Neural progenitor cell (in vitro differentiated cells): ENCODE results near the gene SORBS2. TPM values are rescaled to one million over a fixed set of nuclear protein-coding genes. Genes with fewer than 3 reads are reported as not detected.

Experiments
- DNase-seq: peaks from one replicate; pipeline ENCODE4 v3.0.0-alpha.2; 2016; ENCODE audit warnings: low spot score
- H2AFZ ChIP-seq: fragments of 200-600 bp; sonication (generic); replicated peaks from 2 replicates; pipeline ENCODE4 v1.6.1; 2016; ENCODE audit warnings: antibody characterized with exemption
- H3F3A ChIP-seq: fragments of 200-600 bp; sonication (generic); 2 replicates; pipeline ENCODE4 v1.6.1; 2016; ENCODE audit warnings: antibody characterized with exemption, low read depth
- H3K27ac ChIP-seq: fragments of 200-600 bp; sonication (generic); 2 replicates; pipeline ENCODE4 v1.5.1; 2016; ENCODE audit warnings: mild to moderate bottlenecking
- H3K27me3 ChIP-seq: fragments of 200-600 bp; sonication (generic); 2 replicates; pipeline ENCODE4 v1.6.1; 2016; ENCODE audit warnings: mild to moderate bottlenecking, moderate library complexity
- H3K36me3 ChIP-seq: fragments of 200-600 bp; sonication (generic); 2 replicates; pipeline ENCODE4 v1.5.1; 2016
- H3K4me1 ChIP-seq: fragments of 200-600 bp; sonication (generic); 2 replicates; pipeline ENCODE4 v1.6.1; 2016; ENCODE audit warnings: mixed run types
- H3K4me2 ChIP-seq: fragments of 200-600 bp; sonication (generic); 2 replicates; pipeline ENCODE4 v1.6.1; 2016
- H3K4me3 ChIP-seq: fragments of 200-600 bp; sonication (generic); 2 replicates; pipeline ENCODE4 v1.5.1; 2016
- H3K79me2 ChIP-seq: fragments of 200-600 bp; sonication (generic); 2 replicates; pipeline ENCODE4 v1.6.1; 2016; ENCODE audit warnings: low read depth
- H3K9ac ChIP-seq: fragments of 200-600 bp; sonication (generic); 2 replicates; pipeline ENCODE4 v1.6.1; 2016
- H3K9me3 ChIP-seq: fragments of 200-600 bp; sonication (generic); 2 replicates; pipeline ENCODE4 v1.5.1; 2016; ENCODE audit warnings: low read depth
- H4K20me1 ChIP-seq: fragments of 200-600 bp; sonication (generic); 2 replicates; pipeline ENCODE4 v1.6.1; 2016; ENCODE audit warnings: low read depth
- H3K27ac Mint-ChIP-seq: 3 replicates; pipeline ENCODE4 v1.8.0; 2021; ENCODE audit warnings: mixed read lengths
- H3K27me3 Mint-ChIP-seq: 2 replicates; pipeline ENCODE4 v1.8.0; 2022; ENCODE audit warnings: low read depth, mild to moderate bottlenecking, inconsistent platforms, moderate library complexity, mixed read lengths; ENCODE audit not compliant: insufficient read depth
- H3K36me3 Mint-ChIP-seq: 3 replicates; pipeline ENCODE4 v1.8.0; 2021; ENCODE audit warnings: mixed read lengths
- H3K4me1 Mint-ChIP-seq: 3 replicates; pipeline ENCODE4 v1.8.0; 2021; ENCODE audit warnings: mixed read lengths
- H3K4me3 Mint-ChIP-seq: 3 replicates; pipeline ENCODE4 v1.8.0; 2021; ENCODE audit warnings: mild to moderate bottlenecking, moderate library complexity, mixed read lengths
- H3K9me3 Mint-ChIP-seq: 3 replicates; pipeline ENCODE4 v1.8.0; 2020; ENCODE audit warnings: mixed read lengths
- CTCF ChIP-seq: fragments of 200-600 bp; sonication (generic); IDR thresholded peaks from 2 replicates; pipeline ENCODE4 v1.5.1; 2017; ENCODE audit warnings: antibody characterized with exemption, mild to moderate bottlenecking
- EZH2 ChIP-seq: fragments of 200-600 bp; sonication (generic); IDR thresholded peaks from 2 replicates; pipeline ENCODE4 v1.6.1; 2017; ENCODE audit warnings: antibody characterized with exemption, mild to moderate bottlenecking, moderate library complexity
- EZH2phosphoT487 ChIP-seq: fragments of 200-600 bp; sonication (generic); IDR thresholded peaks from 2 replicates; pipeline ENCODE4 v1.6.1; 2017; ENCODE audit warnings: antibody characterized with exemption
- total RNA-seq: library from RNA; depleted of rRNA; stranded (reverse); fragments of >200 nt; gene quantifications from 2 replicates; pipeline ENCODE4 v1.2.3, GENCODE V29; 2015; ENCODE audit warnings: low replicate concordance

The SORBS2 gene
- total RNA-seq, 1 donor from 2014 or later: 15.7 TPM

- no peaks in the 10 kb centered on the region for H3K36me3 ChIP-seq
- H3K4me3 Mint-ChIP-seq: no peak overlapping the region
- no peak overlapping the region for H3K4me2 ChIP-seq
- no peak overlapping the region for H3K9ac ChIP-seq
- peaks cover 5% of the 10 kb centered on the region for H3K27me3 Mint-ChIP-seq
- no peaks in the 10 kb centered on the region for H4K20me1 ChIP-seq
- H3K4me3 ChIP-seq: no peak overlapping the region
- H2AFZ ChIP-seq: no peak overlapping the region
- no peaks in the 10 kb centered on the region for H3K9me3 ChIP-seq
- peaks cover 8% of the 10 kb centered on the region for H3K4me1 Mint-ChIP-seq
- no peak overlapping the region for H3K27ac Mint-ChIP-seq
- H3K27ac ChIP-seq: no peak overlapping the region
- no peak for DNase-seq
- H3K9me3 Mint-ChIP-seq: no peaks in the 10 kb centered on the region
- no peaks in the 10 kb centered on the region for H3F3A ChIP-seq
- H3K27me3 ChIP-seq: no peaks in the 10 kb centered on the region
- H3K4me1 ChIP-seq: peaks cover 16% of the 10 kb centered on the region
- no peaks in the 10 kb centered on the region for H3K36me3 Mint-ChIP-seq
- no peaks in the 10 kb centered on the region for H3K79me2 ChIP-seq
- TF ChIP-seq EZH2: no peak
- no peak for TF ChIP-seq CTCF
- TF ChIP-seq EZH2phosphoT487: no peak
These were observed 262.8 kb downstream of the SORBS2 start for GRCh38 chr4:185549095-185549639.

GRCh38 chr4:185548587-185548986 lies 263.4 kb downstream of the SORBS2 start:
- Mint-ChIP-seq H3K36me3 (no peaks in the 10 kb centered on the region), H3K4me1 (peaks cover 8% of the 10 kb centered on the region), H3K27ac (no peak overlapping the region), H3K9me3 (no peaks in the 10 kb centered on the region), H3K27me3 (peaks cover 5% of the 10 kb centered on the region), H3K4me3 (no peak overlapping the region)
- H4K20me1 ChIP-seq: no peaks in the 10 kb centered on the region
- H3K4me3 ChIP-seq: no peak overlapping the region
- H3K4me1 ChIP-seq: peaks cover 16% of the 10 kb centered on the region
- H3K27ac ChIP-seq: no peak overlapping the region
- no peak overlapping the region for H2AFZ ChIP-seq
- H3K36me3 ChIP-seq: no peaks in the 10 kb centered on the region
- TF ChIP-seq EZH2 (no peak), CTCF (no peak), EZH2phosphoT487 (no peak)
- no peaks in the 10 kb centered on the region for H3F3A ChIP-seq
- H3K79me2 ChIP-seq: no peaks in the 10 kb centered on the region
- H3K4me2 ChIP-seq: no peak overlapping the region
- H3K9ac ChIP-seq: no peak overlapping the region
- no peak for DNase-seq
- no peaks in the 10 kb centered on the region for H3K27me3 ChIP-seq
- H3K9me3 ChIP-seq: no peaks in the 10 kb centered on the region

- Histone ChIP-seq H3K4me3 (no peak overlapping the region), H3K27me3 (no peaks in the 10 kb centered on the region), H3K4me1 (peaks cover 8% of the 10 kb centered on the region), H3F3A (no peaks in the 10 kb centered on the region), H3K27ac (no peak overlapping the region), H3K9ac (no peak overlapping the region), H3K4me2 (no peak overlapping the region), H3K9me3 (no peaks in the 10 kb centered on the region), H2AFZ (no peak overlapping the region), H3K36me3 (no peaks in the 10 kb centered on the region), H3K79me2 (no peaks in the 10 kb centered on the region), H4K20me1 (no peaks in the 10 kb centered on the region)
- Mint-ChIP-seq H3K27ac (no peak overlapping the region), H3K36me3 (no peaks in the 10 kb centered on the region), H3K4me1 (peaks cover 16% of the 10 kb centered on the region), H3K9me3 (no peaks in the 10 kb centered on the region), H3K4me3 (no peak overlapping the region), H3K27me3 (peaks cover 5% of the 10 kb centered on the region)
- no peak for TF ChIP-seq EZH2
- TF ChIP-seq CTCF: no peak
- TF ChIP-seq EZH2phosphoT487: no peak
- DNase-seq: no peak
These were observed 265.7 kb downstream of the SORBS2 start for GRCh38 chr4:185546335-185546734.
